ENCODE results near the gene RPRD2.

Gene RPRD2

GRCh38 chr1:150513351-150513791 is 149.4 kb downstream of the RPRD2 start:
- DNase-seq, result no peak

- no peak for DNase-seq
These were observed 150.3 kb downstream of the RPRD2 start for GRCh38 chr1:150514260-150514659.

- no peak for DNase-seq
These were observed 151.0 kb downstream of the RPRD2 start for GRCh38 chr1:150514913-150515327.

GRCh38 chr1:150515328-150516049 is 151.5 kb downstream of the RPRD2 start, which contains the start of gene FALEC:
FALEC (plus strand) TSS chr1:150515752.
- peak; percentile 81 to 97 (median 95) for DNase-seq

- peak in 19 of 58 donors; percentile 9 to 50 (median 27) for DNase-seq
These were observed 152.2 kb downstream of the RPRD2 start for GRCh38 chr1:150516050-150516591.

- no peak for DNase-seq
These were observed 152.7 kb downstream of the RPRD2 start for GRCh38 chr1:150516616-150517015.

GRCh38 chr1:150521196-150521968 is 157.4 kb downstream of the RPRD2 start:
- DNase-seq, result no peak

- no peak for DNase-seq
These were observed 161.4 kb downstream of the RPRD2 start for GRCh38 chr1:150525348-150525747.

Data from anterior cingulate cortex (tissue), 58 donors.